ENCODE data around the gene SDK1. TPM values are rescaled to one million over a fixed set of nuclear protein-coding genes. Genes with fewer than 3 reads are reported as not detected.
"Not testable (repeated sequence)": the region's sequence is repeated elsewhere in the genome, so short reads cannot be mapped to it uniquely, and the experiment has no call there.

SDK1 gene
- total RNA-seq, 1 experiment from 2014 or later, result 6.0 TPM

- no peaks in the 10 kb centered on the region for H3K36me3 ChIP-seq
- no peaks in the 10 kb centered on the region for H3K4me1 ChIP-seq
- no peak for DNase-seq
- no peaks in the 10 kb centered on the region for H3K27me3 ChIP-seq
- H3K27ac ChIP-seq, result no peak overlapping the region
- no peaks in the 10 kb centered on the region for H3K9me3 ChIP-seq (replicated peaks)
- H3K4me3 ChIP-seq, result no peak overlapping the region
Measured at GRCh38 chr7:3549601-3550000, 248.5 kb downstream of the SDK1 start.

DNA sequence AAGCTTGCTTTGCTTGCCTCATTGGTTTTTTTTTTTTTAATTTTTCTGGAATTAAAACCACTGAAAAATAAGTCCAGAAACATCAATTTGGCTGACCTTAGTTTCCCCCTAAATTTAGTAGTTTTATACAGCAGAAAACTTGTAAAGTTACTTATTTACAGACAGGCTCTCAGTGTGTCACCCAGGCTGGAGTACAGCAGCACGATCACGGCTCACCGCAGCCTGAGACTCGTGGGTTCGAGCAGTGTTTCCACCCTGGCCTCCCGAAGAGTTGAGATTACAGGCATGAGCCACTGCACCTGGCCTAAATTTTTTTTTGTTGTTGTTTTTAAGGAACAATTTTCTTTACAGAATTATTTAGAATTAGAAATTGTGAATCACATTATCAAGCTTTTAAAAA, 250.5 kb downstream of the SDK1 start:
- no peaks in the 10 kb centered on the region for H3K27me3 ChIP-seq
- no peak for DNase-seq
- no peaks in the 10 kb centered on the region for H3K36me3 ChIP-seq
- H3K4me3 ChIP-seq, result no peak overlapping the region
- H3K9me3 ChIP-seq (replicated peaks), result no peaks in the 10 kb centered on the region
- H3K4me1 ChIP-seq, result no peaks in the 10 kb centered on the region
- no peak overlapping the region for H3K27ac ChIP-seq

DNA sequence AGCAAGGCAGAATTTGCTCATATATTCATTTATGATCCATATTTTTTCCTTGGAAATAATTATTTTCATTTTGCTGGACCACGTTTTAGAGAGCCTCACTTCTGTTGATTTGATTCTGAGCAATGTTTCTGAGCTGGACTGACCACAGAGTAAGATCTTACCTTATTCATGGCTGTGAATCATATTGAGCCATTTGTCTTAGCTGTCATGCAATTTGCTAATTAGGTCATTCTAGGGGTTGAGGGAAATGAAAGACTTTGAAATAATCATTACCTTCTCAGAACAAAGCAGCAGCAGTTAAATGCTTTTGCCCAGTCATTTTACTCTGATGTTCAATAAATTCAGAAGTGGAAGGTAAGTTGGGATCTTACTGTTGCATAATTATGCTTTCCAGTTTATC, 251.4 kb downstream of the SDK1 start:
- Histone ChIP-seq H3K36me3 (no peaks in the 10 kb centered on the region), H3K9me3 (replicated peaks) (no peaks in the 10 kb centered on the region), H3K27me3 (no peaks in the 10 kb centered on the region), H3K4me3 (no peak overlapping the region), H3K4me1 (no peaks in the 10 kb centered on the region; the same call in 1 of the 2 replicates), H3K27ac (no peak overlapping the region)
- DNase-seq, result no peak

- no peaks in the 10 kb centered on the region for H3K27me3 ChIP-seq
- DNase-seq, result peak; percentile 95 to 96
- H3K4me1 ChIP-seq, result peaks cover 20% of the 10 kb centered on the region
- peak overlapping the region; percentile 90 for H3K27ac ChIP-seq
- H3K36me3 ChIP-seq, result no peaks in the 10 kb centered on the region
- H3K9me3 ChIP-seq (replicated peaks), result no peaks in the 10 kb centered on the region
- H3K4me3 ChIP-seq, result peak overlapping the region; percentile 41
Measured at GRCh38 chr7:3558400-3558799, 257.3 kb downstream of the SDK1 start.

DNA sequence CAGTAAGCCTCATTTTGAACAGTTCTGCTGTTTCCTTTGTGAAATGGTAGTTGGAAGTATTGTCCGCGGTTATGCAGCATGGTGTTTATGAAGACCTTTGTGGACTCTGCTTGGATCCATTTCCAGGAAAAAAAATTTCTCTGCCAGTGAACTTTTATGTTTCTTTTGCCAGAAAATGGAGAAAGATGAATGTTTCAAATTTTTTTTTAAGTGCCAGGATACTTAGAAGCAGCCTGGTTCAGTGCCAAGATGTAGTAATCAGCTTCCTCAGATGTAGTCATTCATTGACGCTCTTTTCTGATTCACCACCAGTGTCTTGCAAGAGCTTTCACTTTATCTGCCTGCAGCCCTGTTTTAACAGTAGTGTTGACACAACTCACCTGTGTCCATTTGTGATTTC, 258.2 kb downstream of the SDK1 start:
- peak; percentile 32 to 63 for DNase-seq
- Histone ChIP-seq H3K4me3 (peak overlapping the region; percentile 41), H3K27me3 (no peaks in the 10 kb centered on the region), H3K36me3 (no peaks in the 10 kb centered on the region), H3K9me3 (replicated peaks) (no peaks in the 10 kb centered on the region), H3K4me1 (peaks cover 20% of the 10 kb centered on the region), H3K27ac (peak overlapping the region; percentile 90)

- no peak overlapping the region for H3K27ac ChIP-seq
- no peak overlapping the region for H3K4me3 ChIP-seq
- no peak for DNase-seq
- peaks cover 20% of the 10 kb centered on the region for H3K4me1 ChIP-seq
- H3K27me3 ChIP-seq, result no peaks in the 10 kb centered on the region
- H3K9me3 ChIP-seq (replicated peaks), result no peaks in the 10 kb centered on the region
- no peaks in the 10 kb centered on the region for H3K36me3 ChIP-seq
Measured at GRCh38 chr7:3560495-3560894, 259.4 kb downstream of the SDK1 start.

DNA sequence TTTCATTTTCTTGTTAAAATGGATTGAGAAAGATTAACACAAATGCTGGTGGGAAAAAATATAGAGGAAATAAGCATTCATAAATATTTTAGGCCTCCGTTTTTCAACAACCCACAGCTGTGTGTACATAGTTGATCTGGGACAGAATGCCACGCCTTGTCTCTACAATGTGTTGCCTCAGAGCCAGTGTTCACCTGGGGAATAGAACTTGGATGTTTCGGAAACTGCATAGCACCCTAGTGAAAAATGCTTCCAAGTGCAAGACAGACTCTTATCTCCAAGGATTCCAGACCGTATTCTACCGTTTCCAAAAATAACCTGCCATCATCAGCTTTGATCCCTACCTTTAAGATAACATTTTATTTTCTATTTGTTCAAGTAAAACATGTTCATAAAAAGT, 260.9 kb downstream of the SDK1 start:
- no peak for DNase-seq
- no peaks in the 10 kb centered on the region for H3K36me3 ChIP-seq
- no peak overlapping the region for H3K27ac ChIP-seq
- H3K9me3 ChIP-seq (replicated peaks), result no peaks in the 10 kb centered on the region
- H3K4me3 ChIP-seq, result no peak overlapping the region
- no peaks in the 10 kb centered on the region for H3K27me3 ChIP-seq
- H3K4me1 ChIP-seq, result peaks cover 20% of the 10 kb centered on the region

- DNase-seq, result no peak
- no peaks in the 10 kb centered on the region for H3K27me3 ChIP-seq
- no peak overlapping the region for H3K4me3 ChIP-seq
- H3K36me3 ChIP-seq, result no peaks in the 10 kb centered on the region
- H3K4me1 ChIP-seq, result peaks cover 6% of the 10 kb centered on the region
- H3K27ac ChIP-seq, result no peak overlapping the region
- H3K9me3 ChIP-seq (replicated peaks), result no peaks in the 10 kb centered on the region
Measured at GRCh38 chr7:3564231-3564630, 263.2 kb downstream of the SDK1 start.

- DNase-seq, result no peak
Measured at GRCh38 chr7:3568516-3568915, 267.5 kb downstream of the SDK1 start.

GRCh38 chr7:3569643-3570042, 268.6 kb downstream of the SDK1 start:
- no peak for DNase-seq
- H3K9me3 ChIP-seq (replicated peaks), result no peaks in the 10 kb centered on the region
- no peak overlapping the region for H3K27ac ChIP-seq
- H3K4me3 ChIP-seq, result no peak overlapping the region
- no peaks in the 10 kb centered on the region for H3K36me3 ChIP-seq
- no peaks in the 10 kb centered on the region for H3K4me1 ChIP-seq
- H3K27me3 ChIP-seq, result no peaks in the 10 kb centered on the region

More at GRCh38 chr7:3568516-3568915, 267.5 kb downstream of the SDK1 start:
- Histone ChIP-seq H3K4me3 (no peak overlapping the region), H3K4me1 (no peaks in the 10 kb centered on the region), H3K27ac (no peak overlapping the region), H3K36me3 (no peaks in the 10 kb centered on the region), H3K27me3 (no peaks in the 10 kb centered on the region), H3K9me3 (replicated peaks) (no peaks in the 10 kb centered on the region)

DNA sequence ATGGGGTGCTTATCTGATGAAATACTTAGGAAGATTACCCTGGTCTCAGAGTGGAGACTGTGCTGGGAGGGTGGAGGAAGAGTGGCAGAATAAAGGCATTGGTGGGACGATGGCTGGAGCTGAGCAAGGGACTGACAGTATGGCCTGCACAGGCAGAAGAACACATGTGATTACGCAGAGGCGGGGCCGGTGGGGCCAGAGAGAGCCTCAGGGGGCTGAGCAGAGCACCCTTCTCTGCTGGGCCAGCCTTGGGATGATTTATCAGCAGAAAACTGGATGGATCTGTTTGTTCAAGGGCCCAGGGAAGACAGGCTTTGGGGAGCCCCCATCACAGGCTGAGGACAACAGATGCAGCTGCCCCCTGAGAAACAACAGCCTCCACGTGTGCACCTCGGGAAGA, 272.1 kb downstream of the SDK1 start:
- no peaks in the 10 kb centered on the region for H3K27me3 ChIP-seq
- no peak overlapping the region for H3K27ac ChIP-seq
- H3K9me3 ChIP-seq (replicated peaks), result 0 out of 2 replicates have a peak, but pooled peaks cover 5% of the 10 kb centered on the region
- no peaks in the 10 kb centered on the region for H3K4me1 ChIP-seq
- H3K36me3 ChIP-seq, result no peaks in the 10 kb centered on the region
- no peak for DNase-seq
- H3K4me3 ChIP-seq, result no peak overlapping the region

GRCh38 chr7:3574386-3574785, 273.3 kb downstream of the SDK1 start:
- DNase-seq, result no peak
- no peak overlapping the region for H3K27ac ChIP-seq
- no peaks in the 10 kb centered on the region for H3K4me1 ChIP-seq
- peaks cover 8% of the 10 kb centered on the region; the same call in 1 of the 2 replicates for H3K9me3 ChIP-seq (replicated peaks)
- H3K4me3 ChIP-seq, result no peak overlapping the region
- H3K27me3 ChIP-seq, result no peaks in the 10 kb centered on the region
- no peaks in the 10 kb centered on the region for H3K36me3 ChIP-seq

GRCh38 chr7:3575753-3576531, 274.9 kb downstream of the SDK1 start:
- Histone ChIP-seq H3K27ac (no peak overlapping the region), H3K4me1 (no peaks in the 10 kb centered on the region), H3K36me3 (no peaks in the 10 kb centered on the region), H3K4me3 (no peak overlapping the region), H3K27me3 (no peaks in the 10 kb centered on the region), H3K9me3 (replicated peaks) (peaks cover 8% of the 10 kb centered on the region; the same call in 1 of the 2 replicates)
- DNase-seq, result no peak

DNA sequence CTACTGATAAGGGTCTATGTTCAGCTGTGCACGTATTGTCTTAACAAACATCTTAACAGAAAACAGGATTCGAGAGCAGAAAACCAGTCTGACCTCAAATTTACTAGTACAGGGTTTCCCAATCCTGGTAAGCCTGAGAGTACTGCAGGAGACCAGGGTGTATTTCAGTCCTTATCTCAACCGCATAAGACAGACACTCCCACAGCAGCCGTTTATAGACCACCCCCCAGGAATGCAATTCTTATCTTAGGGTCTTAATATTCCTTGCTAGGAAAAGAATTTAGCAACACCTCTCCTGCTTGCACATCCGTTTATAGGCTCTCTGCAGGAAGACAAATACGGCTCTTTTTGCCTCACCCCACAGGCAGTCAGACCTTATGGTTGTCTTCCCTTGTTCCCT, 277.3 kb downstream of the SDK1 start:
- H3K4me3 ChIP-seq, result no peak overlapping the region
- no peak for DNase-seq
- no peaks in the 10 kb centered on the region for H3K27me3 ChIP-seq
- H3K27ac ChIP-seq, result no peak overlapping the region
- H3K36me3 ChIP-seq, result no peaks in the 10 kb centered on the region
- H3K4me1 ChIP-seq, result no peaks in the 10 kb centered on the region
- peaks cover 8% of the 10 kb centered on the region; the same call in 1 of the 2 replicates for H3K9me3 ChIP-seq (replicated peaks)

GRCh38 chr7:3579638-3580219, 278.7 kb downstream of the SDK1 start:
- H3K27ac ChIP-seq, result no peak overlapping the region
- no peaks in the 10 kb centered on the region for H3K4me1 ChIP-seq
- peaks cover 8% of the 10 kb centered on the region; the same call in 1 of the 2 replicates for H3K9me3 ChIP-seq (replicated peaks)
- H3K4me3 ChIP-seq, result no peak overlapping the region
- DNase-seq, result no peak
- no peaks in the 10 kb centered on the region for H3K27me3 ChIP-seq
- no peaks in the 10 kb centered on the region for H3K36me3 ChIP-seq

DNA sequence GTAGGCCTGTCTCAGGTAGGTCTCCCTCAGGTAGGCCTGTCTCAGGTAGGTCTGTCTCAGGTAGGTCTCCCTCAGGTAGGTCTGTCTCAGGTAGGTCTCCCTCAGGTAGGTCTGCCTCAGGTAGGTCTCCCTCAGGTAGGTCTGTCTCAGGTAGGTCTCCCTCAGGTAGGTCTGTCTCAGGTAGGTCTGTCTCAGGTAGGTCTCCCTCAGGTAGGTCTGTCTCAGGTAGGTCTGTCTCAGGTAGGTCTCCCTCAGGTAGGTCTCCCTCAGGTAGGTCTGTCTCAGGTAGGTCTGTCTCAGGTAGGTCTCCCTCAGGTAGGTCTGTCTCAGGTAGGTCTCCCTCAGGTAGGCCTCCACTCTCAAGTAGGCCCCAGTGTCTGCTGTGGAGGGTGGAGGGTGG, 281.1 kb downstream of the SDK1 start:
- DNase-seq; H3K4me3 ChIP-seq; H3K4me1 ChIP-seq; H3K9me3 ChIP-seq (replicated peaks); H3K27ac ChIP-seq; H3K36me3 ChIP-seq; H3K27me3 ChIP-seq: not testable (repeated sequence)

All from SJCRH30 (cell line).